K562 (cell line): ENCODE measurements around the gene PRMT2. TPM values are rescaled to one million over a fixed set of nuclear protein-coding genes. Genes with fewer than 3 reads are reported as not detected.
A peak's percentile ranks its signal among the peaks of the same experiment; 100 is the strongest.

Experiments used
- ATF1 ChIP-seq, 2 experiments: fragments of 450-650 bp in 1 of 2; IDR thresholded peaks; 2 replicates each; pipeline ENCODE4 v1.6.1; 2016; ENCODE audit warnings: missing compliant biosample characterization in 1 of 2, missing genetic modification characterization in 1 of 2
- BACH1 ChIP-seq: fragments of 200-800 bp; sonication (Bioruptor generic); IDR thresholded peaks from 2 replicates; pipeline ENCODE4 v1.6.1; 2016; ENCODE audit warnings: missing genetic modification characterization, missing compliant biosample characterization
- ELF1 ChIP-seq: fragments of 200-800 bp; sonication (Bioruptor generic); IDR thresholded peaks from 2 replicates; pipeline ENCODE4 v1.6.1; 2016; ENCODE audit warnings: missing genetic modification characterization, missing compliant biosample characterization
- FOXJ3 ChIP-seq: sonication (generic); formaldehyde crosslinking; IDR thresholded peaks from 2 replicates; pipeline ENCODE4 v1.4.0; 2020; ENCODE audit warnings: mild to moderate bottlenecking, missing genetic modification reagents
- HIVEP1 ChIP-seq: fragments of 250-450 bp; sonication (Bioruptor Pico); IDR thresholded peaks from 2 replicates; pipeline ENCODE4 v1.4.0; 2020; ENCODE audit warnings: mild to moderate bottlenecking
- MEF2D ChIP-seq: conservative IDR thresholded peaks from 2 replicates; pipeline ENCODE4 v1.6.1; 2016; ENCODE audit warnings: low read depth, missing genetic modification characterization, missing compliant biosample characterization
- PHB ChIP-seq: fragments of 250-450 bp; sonication (Bioruptor Pico); IDR thresholded peaks from 2 replicates; pipeline ENCODE4 v1.5.0; 2021
- SMARCE1 ChIP-seq: fragments of 450-650 bp; IDR thresholded peaks from 2 replicates; pipeline ENCODE4 v1.7.1; 2016; ENCODE audit warnings: mild to moderate bottlenecking
- SPI1 ChIP-seq: IDR thresholded peaks from 2 replicates; pipeline ENCODE4 v1.6.1; 2011; ENCODE audit warnings: low read depth, low read length, control low read depth, borderline replicate concordance
- SUPT5H ChIP-seq: fragments of 450-650 bp; IDR thresholded peaks from 2 replicates; pipeline ENCODE4 v1.6.1; 2016
- TAF7 ChIP-seq: fragments of 450-650 bp; IDR thresholded peaks from 2 replicates; pipeline ENCODE4 v1.6.1; 2016; ENCODE audit warnings: missing genetic modification characterization, missing compliant biosample characterization
- TEAD2 ChIP-seq: fragments of 450-650 bp; IDR thresholded peaks from 2 replicates; pipeline ENCODE4 v1.6.1; 2016; ENCODE audit warnings: missing genetic modification characterization, control low read depth, missing compliant biosample characterization
- ZNF444 ChIP-seq: fragments of 250-450 bp; sonication (Bioruptor Pico); IDR thresholded peaks from 2 replicates; pipeline ENCODE4 v1.4.0; 2020; ENCODE audit warnings: mild to moderate bottlenecking, moderate library complexity
- ZNF507 ChIP-seq: conservative IDR thresholded peaks from 2 replicates; pipeline ENCODE4 v1.6.1; 2017; ENCODE audit warnings: missing genetic modification characterization, missing compliant biosample characterization
- polyA plus RNA-seq, 8 experiments: library from polyadenylated mRNA; depleted of rRNA in 4 of 8; stranded (reverse) in 5 of 8; unstranded in 3 of 8; fragments of >200 nt; fragmentation: Nextera tagmentation in 2 of 8; fragmentation: Illumina TruSeq in 1 of 8; extraction: Ambion mirVana in 2 of 8; extraction: Trizol in 1 of 8; gene quantifications; 2 replicates each; pipeline versions ENCODE4 v1.2.1 to v1.2.3, GENCODE V29; 2011 to 2014; ENCODE audit warnings: inconsistent platforms in 1 of 8, missing spikeins in 1 of 8
- total RNA-seq, 7 experiments: library from RNA; depleted of rRNA in 6 of 7; stranded (reverse); fragments of >200 nt in 6 of 7; fragmentation: Illumina TruSeq in 2 of 7; extraction: Trizol in 2 of 7; gene quantifications; 2 replicates each; pipeline versions ENCODE4 v1.2.1 to v1.2.3, GENCODE V29; 2011 to 2021; ENCODE audit warnings: low replicate concordance in 1 of 7
- TF ChIP-seq, protein P1 (sequence below): fragments of 450-650 bp; formaldehyde crosslinking; IDR thresholded peaks from 2 replicates; pipeline ENCODE4 v1.4.0; 2020; ENCODE audit warnings: mild to moderate bottlenecking, moderate library complexity
- TF ChIP-seq, protein P2 (sequence below): fragments of 250-450 bp; sonication (Bioruptor Pico); IDR thresholded peaks from 2 replicates; pipeline ENCODE4 v1.4.0; 2020; ENCODE audit warnings: mild to moderate bottlenecking, moderate library complexity
- TF ChIP-seq, protein P3 (sequence below), 2 experiments: fragments of 450-650 bp; IDR thresholded peaks; 2 replicates each; pipeline ENCODE4 v1.6.1; 2018; ENCODE audit warnings: mild to moderate bottlenecking in 2 of 2, low read depth in 1 of 2; ENCODE audit not compliant: partially characterized antibody in 2 of 2
- TF ChIP-seq, protein P4 (sequence below): fragments of 450-650 bp; IDR thresholded peaks from 2 replicates; pipeline ENCODE4 v1.6.1; 2016; ENCODE audit warnings: low read depth, mild to moderate bottlenecking, moderate library complexity

The PRMT2 gene
- total and polyA plus RNA-seq, 9 of the 15 experiments (the other 6 are each of a cell fraction or from before 2014, with no cell fraction given) = 37.2 to 85.7 (median 59.3) TPM

DNA sequence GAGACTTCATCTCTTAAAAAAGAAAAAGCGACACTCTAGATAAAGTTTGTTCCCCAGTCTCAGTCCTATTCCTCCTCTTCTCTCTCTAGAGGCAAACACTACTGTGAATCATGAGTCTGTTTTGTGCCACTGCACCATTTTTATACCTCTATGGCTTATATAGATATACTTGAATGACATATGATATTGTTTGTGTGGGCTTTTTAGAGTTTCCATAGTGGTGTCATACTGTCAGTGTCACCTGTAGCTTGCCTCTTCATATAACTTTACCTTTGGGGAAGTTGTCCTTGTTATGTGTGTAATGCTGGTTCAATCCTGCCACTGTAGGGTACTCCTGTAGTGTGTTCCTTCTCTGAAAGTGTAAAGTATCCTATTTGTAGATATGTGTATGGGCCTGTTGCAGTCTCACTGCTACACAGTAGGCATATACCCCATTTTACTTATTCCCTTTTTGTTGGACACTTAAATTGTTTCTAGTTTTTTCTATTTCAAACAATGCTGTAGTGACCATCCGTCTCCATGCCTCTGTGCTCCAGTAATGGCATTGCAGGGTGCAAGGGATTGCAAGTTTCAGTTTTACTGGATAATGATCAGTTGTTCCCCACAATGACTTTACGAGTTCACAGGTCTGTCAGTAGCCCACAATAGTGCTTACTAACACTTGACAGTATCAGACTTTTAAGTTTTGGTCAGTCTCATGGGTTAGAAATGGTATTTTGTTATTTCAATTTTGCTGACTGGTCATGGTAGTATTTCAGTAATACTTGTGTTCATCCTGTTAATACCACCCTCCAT is 2.7 kb downstream of the PRMT2 start (continued):
- TF ChIP-seq, protein P1, sequence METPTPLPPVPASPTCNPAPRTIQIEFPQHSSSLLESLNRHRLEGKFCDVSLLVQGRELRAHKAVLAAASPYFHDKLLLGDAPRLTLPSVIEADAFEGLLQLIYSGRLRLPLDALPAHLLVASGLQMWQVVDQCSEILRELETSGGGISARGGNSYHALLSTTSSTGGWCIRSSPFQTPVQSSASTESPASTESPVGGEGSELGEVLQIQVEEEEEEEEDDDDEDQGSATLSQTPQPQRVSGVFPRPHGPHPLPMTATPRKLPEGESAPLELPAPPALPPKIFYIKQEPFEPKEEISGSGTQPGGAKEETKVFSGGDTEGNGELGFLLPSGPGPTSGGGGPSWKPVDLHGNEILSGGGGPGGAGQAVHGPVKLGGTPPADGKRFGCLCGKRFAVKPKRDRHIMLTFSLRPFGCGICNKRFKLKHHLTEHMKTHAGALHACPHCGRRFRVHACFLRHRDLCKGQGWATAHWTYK (CRISPR knock-in tag) = 0 out of 2 replicates have a peak, but pooled peaks have one; percentile 35
- TF ChIP-seq, protein P2, sequence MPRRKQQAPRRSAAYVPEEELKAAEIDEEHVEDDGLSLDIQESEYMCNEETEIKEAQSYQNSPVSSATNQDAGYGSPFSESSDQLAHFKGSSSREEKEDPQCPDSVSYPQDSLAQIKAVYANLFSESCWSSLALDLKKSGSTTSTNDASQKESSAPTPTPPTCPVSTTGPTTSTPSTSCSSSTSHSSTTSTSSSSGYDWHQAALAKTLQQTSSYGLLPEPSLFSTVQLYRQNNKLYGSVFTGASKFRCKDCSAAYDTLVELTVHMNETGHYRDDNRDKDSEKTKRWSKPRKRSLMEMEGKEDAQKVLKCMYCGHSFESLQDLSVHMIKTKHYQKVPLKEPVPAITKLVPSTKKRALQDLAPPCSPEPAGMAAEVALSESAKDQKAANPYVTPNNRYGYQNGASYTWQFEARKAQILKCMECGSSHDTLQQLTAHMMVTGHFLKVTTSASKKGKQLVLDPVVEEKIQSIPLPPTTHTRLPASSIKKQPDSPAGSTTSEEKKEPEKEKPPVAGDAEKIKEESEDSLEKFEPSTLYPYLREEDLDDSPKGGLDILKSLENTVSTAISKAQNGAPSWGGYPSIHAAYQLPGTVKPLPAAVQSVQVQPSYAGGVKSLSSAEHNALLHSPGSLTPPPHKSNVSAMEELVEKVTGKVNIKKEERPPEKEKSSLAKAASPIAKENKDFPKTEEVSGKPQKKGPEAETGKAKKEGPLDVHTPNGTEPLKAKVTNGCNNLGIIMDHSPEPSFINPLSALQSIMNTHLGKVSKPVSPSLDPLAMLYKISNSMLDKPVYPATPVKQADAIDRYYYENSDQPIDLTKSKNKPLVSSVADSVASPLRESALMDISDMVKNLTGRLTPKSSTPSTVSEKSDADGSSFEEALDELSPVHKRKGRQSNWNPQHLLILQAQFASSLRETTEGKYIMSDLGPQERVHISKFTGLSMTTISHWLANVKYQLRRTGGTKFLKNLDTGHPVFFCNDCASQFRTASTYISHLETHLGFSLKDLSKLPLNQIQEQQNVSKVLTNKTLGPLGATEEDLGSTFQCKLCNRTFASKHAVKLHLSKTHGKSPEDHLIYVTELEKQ (CRISPR knock-in tag) = no peak
- 0 out of 2 replicates have a peak, but pooled peaks have one; percentile 10 for TF ChIP-seq MEF2D (tag)
- TF ChIP-seq ZNF507 (tag) = no peak
- TF ChIP-seq BACH1 (tag) = peak; percentile 56; the same call in 1 of the 2 replicates
- TF ChIP-seq ZNF444 (CRISPR knock-in tag) = no peak
- TF ChIP-seq, protein P3, sequence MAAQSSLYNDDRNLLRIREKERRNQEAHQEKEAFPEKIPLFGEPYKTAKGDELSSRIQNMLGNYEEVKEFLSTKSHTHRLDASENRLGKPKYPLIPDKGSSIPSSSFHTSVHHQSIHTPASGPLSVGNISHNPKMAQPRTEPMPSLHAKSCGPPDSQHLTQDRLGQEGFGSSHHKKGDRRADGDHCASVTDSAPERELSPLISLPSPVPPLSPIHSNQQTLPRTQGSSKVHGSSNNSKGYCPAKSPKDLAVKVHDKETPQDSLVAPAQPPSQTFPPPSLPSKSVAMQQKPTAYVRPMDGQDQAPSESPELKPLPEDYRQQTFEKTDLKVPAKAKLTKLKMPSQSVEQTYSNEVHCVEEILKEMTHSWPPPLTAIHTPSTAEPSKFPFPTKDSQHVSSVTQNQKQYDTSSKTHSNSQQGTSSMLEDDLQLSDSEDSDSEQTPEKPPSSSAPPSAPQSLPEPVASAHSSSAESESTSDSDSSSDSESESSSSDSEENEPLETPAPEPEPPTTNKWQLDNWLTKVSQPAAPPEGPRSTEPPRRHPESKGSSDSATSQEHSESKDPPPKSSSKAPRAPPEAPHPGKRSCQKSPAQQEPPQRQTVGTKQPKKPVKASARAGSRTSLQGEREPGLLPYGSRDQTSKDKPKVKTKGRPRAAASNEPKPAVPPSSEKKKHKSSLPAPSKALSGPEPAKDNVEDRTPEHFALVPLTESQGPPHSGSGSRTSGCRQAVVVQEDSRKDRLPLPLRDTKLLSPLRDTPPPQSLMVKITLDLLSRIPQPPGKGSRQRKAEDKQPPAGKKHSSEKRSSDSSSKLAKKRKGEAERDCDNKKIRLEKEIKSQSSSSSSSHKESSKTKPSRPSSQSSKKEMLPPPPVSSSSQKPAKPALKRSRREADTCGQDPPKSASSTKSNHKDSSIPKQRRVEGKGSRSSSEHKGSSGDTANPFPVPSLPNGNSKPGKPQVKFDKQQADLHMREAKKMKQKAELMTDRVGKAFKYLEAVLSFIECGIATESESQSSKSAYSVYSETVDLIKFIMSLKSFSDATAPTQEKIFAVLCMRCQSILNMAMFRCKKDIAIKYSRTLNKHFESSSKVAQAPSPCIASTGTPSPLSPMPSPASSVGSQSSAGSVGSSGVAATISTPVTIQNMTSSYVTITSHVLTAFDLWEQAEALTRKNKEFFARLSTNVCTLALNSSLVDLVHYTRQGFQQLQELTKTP (IDR thresholded peaks at IDR 0.05; ENCODE audit: low read depth in 1 of 2, partially characterized antibody in 2 of 2) = no peak
- TF ChIP-seq SMARCE1 = peak; percentile 46; the same call in 1 of the 2 replicates
- no peak for TF ChIP-seq SPI1
- no peak for TF ChIP-seq FOXJ3
- TF ChIP-seq SUPT5H = no peak
- no peak for TF ChIP-seq TAF7 (tag)
- TF ChIP-seq HIVEP1 (CRISPR knock-in tag) = 0 out of 2 replicates have a peak, but pooled peaks have one; percentile 41
- TF ChIP-seq ELF1 = no peak
- TF ChIP-seq, protein P4, sequence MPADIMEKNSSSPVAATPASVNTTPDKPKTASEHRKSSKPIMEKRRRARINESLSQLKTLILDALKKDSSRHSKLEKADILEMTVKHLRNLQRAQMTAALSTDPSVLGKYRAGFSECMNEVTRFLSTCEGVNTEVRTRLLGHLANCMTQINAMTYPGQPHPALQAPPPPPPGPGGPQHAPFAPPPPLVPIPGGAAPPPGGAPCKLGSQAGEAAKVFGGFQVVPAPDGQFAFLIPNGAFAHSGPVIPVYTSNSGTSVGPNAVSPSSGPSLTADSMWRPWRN = no peak
- TF ChIP-seq PHB (CRISPR knock-in tag) = no peak
- TF ChIP-seq TEAD2 (tag) = no peak
- no peak for TF ChIP-seq ATF1 (CRISPR knock-in tag; IDR thresholded peaks at IDR 0.05)
- TF ChIP-seq ATF1 (tag; IDR thresholded peaks at IDR 0.05) = no peak
